Keratinocyte (primary cell): ENCODE results near the gene SPPL3. TPM values are rescaled to one million over a fixed set of nuclear protein-coding genes. Genes with fewer than 3 reads are reported as not detected.

Experiments
- DNase-seq: peaks from one replicate; pipeline ENCODE4 v3.0.0-alpha.2; 2011; ENCODE audit warnings: low read depth, missing footprints, low spot score
- FAIRE-seq: peaks from 2 replicates; lab custom pipeline; 2011; peaks lifted over from hg19 to GRCh38; lab: Jason Lieb, UNC
- H2AFZ ChIP-seq: 2 replicates; pipeline ENCODE4 v1.6.0; 2012; ENCODE audit warnings: low read length, control low read depth, inconsistent platforms; ENCODE audit not compliant: control insufficient read depth
- H3K27ac ChIP-seq: 2 replicates; pipeline ENCODE4 v1.5.1; 2011; ENCODE audit warnings: low read length; ENCODE audit not compliant: control insufficient read depth, insufficient read depth
- H3K27me3 ChIP-seq: 3 replicates; pipeline ENCODE4 v1.6.0; 2011; ENCODE audit warnings: low read length; ENCODE audit not compliant: control insufficient read depth, insufficient read depth; ENCODE audit errors: extremely low read depth
- H3K36me3 ChIP-seq, 2 experiments: 2 replicates in 1 of 2; 3 replicates in 1 of 2; pipeline ENCODE4 v1.5.1; 2011; ENCODE audit warnings: low read length in 2 of 2, mild to moderate bottlenecking in 1 of 2; ENCODE audit not compliant: control insufficient read depth in 2 of 2, insufficient read depth in 2 of 2; ENCODE audit errors: extremely low read depth in 1 of 2
- H3K4me1 ChIP-seq: 3 replicates; pipeline ENCODE4 v1.5.1; 2011; ENCODE audit warnings: low read length; ENCODE audit not compliant: control insufficient read depth, insufficient read depth; ENCODE audit errors: extremely low read depth
- H3K4me2 ChIP-seq: 3 replicates; pipeline ENCODE4 v1.6.0; 2011; ENCODE audit warnings: low read depth, low read length; ENCODE audit not compliant: control insufficient read depth, insufficient read depth; ENCODE audit errors: extremely low read depth
- H3K4me3 ChIP-seq, 3 experiments: fragments of 200-600 bp in 1 of 3; sonication (generic) in 1 of 3; 2 replicates in 2 of 3; 3 replicates in 1 of 3; pipeline ENCODE4 v1.5.1; 2011 to 2016; ENCODE audit warnings: low read length in 3 of 3, mild to moderate bottlenecking in 3 of 3, control low read depth in 2 of 3, inconsistent platforms in 1 of 3, low read depth in 1 of 3, mixed read lengths in 1 of 3, mixed run types in 1 of 3, moderate library complexity in 1 of 3; ENCODE audit not compliant: control insufficient read depth in 2 of 3, insufficient read depth in 2 of 3; ENCODE audit errors: extremely low read depth in 1 of 3
- H3K79me2 ChIP-seq: 2 replicates; pipeline ENCODE4 v1.6.0; 2012; ENCODE audit warnings: low read length; ENCODE audit not compliant: control insufficient read depth, insufficient read depth
- H3K9ac ChIP-seq: 3 replicates; pipeline ENCODE4 v1.6.0; 2011; ENCODE audit warnings: low read length; ENCODE audit not compliant: control insufficient read depth, insufficient read depth; ENCODE audit errors: extremely low read depth
- H3K9me1 ChIP-seq: 3 replicates; pipeline ENCODE4 v1.6.0; 2011; ENCODE audit warnings: low read length; ENCODE audit not compliant: control insufficient read depth, insufficient read depth; ENCODE audit errors: extremely low read depth
- H3K9me3 ChIP-seq: 2 replicates; pipeline ENCODE4 v1.5.1; 2012; ENCODE audit warnings: low read depth, low read length; ENCODE audit not compliant: control insufficient read depth
- H4K20me1 ChIP-seq: 3 replicates; pipeline ENCODE4 v1.6.0; 2011; ENCODE audit warnings: low read length; ENCODE audit not compliant: control insufficient read depth, insufficient read depth; ENCODE audit errors: extremely low read depth
- CTCF ChIP-seq, 3 experiments: IDR thresholded peaks in 1 of 3; conservative IDR thresholded peaks in 1 of 3; optimal IDR thresholded peaks in 1 of 3; 2 replicates in 2 of 3; 3 replicates in 1 of 3; pipeline versions ENCODE3 to v1.5.1; 2011; ENCODE audit warnings: low read length in 3 of 3, mild to moderate bottlenecking in 3 of 3, moderate library complexity in 2 of 3, control low read depth in 1 of 3, inconsistent platforms in 1 of 3; ENCODE audit not compliant: insufficient read depth in 2 of 3; ENCODE audit errors: extremely low read depth in 1 of 3
- EZH2 ChIP-seq: IDR thresholded peaks from one replicate; pipeline ENCODE4 v1.6.1; 2012; ENCODE audit warnings: inconsistent platforms, mild to moderate bottlenecking, low read length, moderate library complexity
- dilution Hi-C: fragments of 300-500 bp; cut with MboI; formaldehyde crosslinking; loops from one replicate; pipeline ENCODE4 v1.7.0; 2020; ENCODE audit warnings: low sequenced_read_pairs; ENCODE audit not compliant: extremely low pct_ligation_motif_present
- polyA plus RNA-seq, 5 experiments: library from polyadenylated mRNA; depleted of rRNA in 3 of 5; stranded (reverse) in 3 of 5; stranded (forward) in 1 of 5; unstranded in 1 of 5; fragments of >200 nt; gene quantifications; 1 replicate in 1 of 5; 2 replicates in 3 of 5; 3 replicates in 1 of 5; pipeline versions ENCODE4 v1.2.1 to v1.2.3, GENCODE V29; 2011 to 2012; ENCODE audit warnings: missing spikeins in 2 of 5, low read depth in 1 of 5, low replicate concordance in 1 of 5

SPPL3 gene
- polyA plus RNA-seq, 1 donor (not counting 4 experiments of a cell fraction or from before 2014, with no cell fraction given): 28.3 TPM

DNA sequence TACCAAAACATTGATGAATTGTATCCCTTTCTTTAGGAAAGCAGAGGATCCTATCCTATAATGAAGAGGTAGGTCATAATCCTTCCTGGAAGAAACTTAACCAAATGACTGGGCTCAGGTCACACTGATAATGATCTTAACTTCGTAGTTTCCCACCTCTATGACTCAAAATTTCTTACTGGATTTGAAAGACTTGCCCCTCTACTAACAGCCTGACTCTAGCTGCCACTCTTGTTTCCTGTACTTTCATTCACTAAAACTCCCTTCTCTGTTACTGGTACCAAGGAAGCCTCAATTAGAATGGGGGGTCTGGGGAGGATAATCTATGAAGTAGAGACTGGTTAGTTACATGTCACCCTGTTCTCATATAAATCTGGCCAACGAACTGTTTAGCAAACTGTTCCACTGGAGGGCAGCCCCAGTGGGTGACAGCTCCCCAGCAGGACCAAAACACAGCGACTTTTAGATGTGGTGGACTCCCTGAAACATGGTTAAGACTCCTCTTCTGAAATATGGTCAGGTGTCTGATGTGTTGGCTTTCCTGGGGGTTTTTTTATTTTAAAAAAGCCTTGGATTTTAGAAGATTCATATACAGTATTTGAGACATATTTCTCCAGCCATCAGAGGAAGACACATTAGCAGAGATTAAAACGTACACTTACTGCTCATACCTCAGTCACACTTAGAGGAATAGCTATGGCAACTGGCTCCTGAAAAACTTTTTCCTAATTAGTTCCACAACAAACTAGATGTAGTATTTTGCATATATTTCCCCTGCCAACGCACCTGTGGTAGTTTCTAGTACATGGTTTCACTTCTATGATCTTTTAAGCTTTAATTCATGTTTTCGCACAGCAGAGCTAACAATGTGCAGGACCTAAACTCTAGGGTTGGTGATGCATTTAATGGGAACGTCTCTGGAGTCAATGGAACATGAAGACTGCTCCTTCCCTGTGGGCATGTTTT lies 106.2 kb downstream of the SPPL3 start:
- no peak for FAIRE-seq
- H3K4me1 ChIP-seq: peaks cover 8% of the 10 kb centered on the region
- dilution Hi-C loops: no loop called here

GRCh38 chr12:120795441-120796178 lies 108.5 kb downstream of the SPPL3 start:
- TF ChIP-seq EZH2 (no peak), CTCF (optimal IDR thresholded peaks at IDR 0.05 in 1 of 3, IDR thresholded peaks at IDR 0.05 in 1 of 3, conservative IDR thresholded peaks at IDR 0.05 in 1 of 3; ENCODE audit: extremely low read depth in 1 of 3, insufficient read depth in 2 of 3, low read length in 3 of 3) (no peak)
- H3K27me3 ChIP-seq: no peaks in the 10 kb centered on the region
- peaks cover 2% of the 10 kb centered on the region for H3K4me1 ChIP-seq
- H3K4me3 ChIP-seq: no peak overlapping the region
- dilution Hi-C loops: no loop called here
- no peak overlapping the region for H3K4me2 ChIP-seq
- H3K27ac ChIP-seq: no peak overlapping the region
- H3K9me1 ChIP-seq: peaks cover 2% of the 10 kb centered on the region
- no peaks in the 10 kb centered on the region for H3K36me3 ChIP-seq
- DNase-seq (no peak), FAIRE-seq (no peak)
- H2AFZ ChIP-seq: no peak overlapping the region
- no peaks in the 10 kb centered on the region for H4K20me1 ChIP-seq
- no peak overlapping the region for H3K9ac ChIP-seq
- peaks cover 1% of the 10 kb centered on the region for H3K9me3 ChIP-seq
- H3K79me2 ChIP-seq: peaks cover 2% of the 10 kb centered on the region

More for the DNA sequence above, 106.2 kb downstream of the SPPL3 start:
- H3K9me3 ChIP-seq: peaks cover 1% of the 10 kb centered on the region
- no peaks in the 10 kb centered on the region for H3K27me3 ChIP-seq
- DNase-seq: no peak
- no peak overlapping the region for H3K4me3 ChIP-seq
- H3K27ac ChIP-seq: no peak overlapping the region
- no peaks in the 10 kb centered on the region for H4K20me1 ChIP-seq
- no peak overlapping the region for H2AFZ ChIP-seq
- H3K9ac ChIP-seq: no peak overlapping the region
- TF ChIP-seq EZH2 (no peak), CTCF (optimal IDR thresholded peaks at IDR 0.05 in 1 of 3, IDR thresholded peaks at IDR 0.05 in 1 of 3, conservative IDR thresholded peaks at IDR 0.05 in 1 of 3; ENCODE audit: extremely low read depth in 1 of 3, insufficient read depth in 2 of 3, low read length in 3 of 3) (no peak)
- peaks cover 2% of the 10 kb centered on the region for H3K9me1 ChIP-seq
- no peak overlapping the region for H3K4me2 ChIP-seq
- H3K79me2 ChIP-seq: peaks cover 10% of the 10 kb centered on the region
- H3K36me3 ChIP-seq: no peaks in the 10 kb centered on the region
